Testis (tissue), 3 donors: ENCODE results near the gene XRN2. TPM values are rescaled to one million over a fixed set of nuclear protein-coding genes. Genes with fewer than 3 reads are reported as not detected.
A peak's percentile ranks its signal among the peaks of the same experiment; 100 is the strongest.

Source experiments
- DNase-seq: peaks from one replicate; pipeline ENCODE4 v3.0.0-alpha.2; 2019
- H3K27ac ChIP-seq, 2 donors: fragments of 200-600 bp; sonication (generic); one replicate each; pipeline ENCODE4 v1.5.1; 2019
- H3K27me3 ChIP-seq: fragments of 200-600 bp; sonication (generic); one replicate; pipeline ENCODE4 v1.5.1; 2019
- H3K36me3 ChIP-seq: fragments of 200-600 bp; sonication (generic); one replicate; pipeline ENCODE4 v1.5.1; 2017; ENCODE audit warnings: low read depth; ENCODE audit errors: missing control alignments
- H3K4me1 ChIP-seq: fragments of 200-600 bp; sonication (generic); one replicate; pipeline ENCODE4 v1.5.1; 2019
- H3K4me3 ChIP-seq, 2 donors: fragments of 200-600 bp; sonication (generic); one replicate each; pipeline ENCODE4 v1.5.1; 2017 to 2019
- H3K9me3 ChIP-seq: fragments of 200-600 bp; sonication (generic); one replicate; pipeline ENCODE4 v1.5.1; 2017
- CTCF ChIP-seq, 3 experiments: fragments of 450-650 bp in 2 of 3; fragments of 200-600 bp in 1 of 3; sonication (generic) in 1 of 3; IDR thresholded peaks; one replicate each; pipeline ENCODE4 v1.5.1; 2016 to 2019; ENCODE audit warnings: antibody characterized with exemption in 3 of 3, mild to moderate bottlenecking in 2 of 3, moderate library complexity in 1 of 3
- POLR2A ChIP-seq: fragments of 450-650 bp; IDR thresholded peaks from one replicate; pipeline ENCODE4 v1.6.1; 2017; ENCODE audit warnings: antibody characterized with exemption, mild to moderate bottlenecking, moderate library complexity
- WGBS, 2 donors: methylation state at CpG; one replicate each; pipeline ENCODE4 v1.1.5; 2018; 5-methylcytosine and 5-hydroxymethylcytosine counted together
- intact Hi-C: fragments of 100-400 bp; cut with DNase I; formaldehyde crosslinking; loops from one replicate; pipeline ENCODE4 v1.15.1; 2023; ENCODE audit warnings: low total_unique reads
- polyA plus RNA-seq: library from polyadenylated mRNA; stranded (reverse); fragments of 350-450 nt; fragmentation: Illumina TruSeq; extraction: RNeasy Lipid Tissue Mini Kit (QIAGEN cat#74804); gene quantifications from one replicate; pipeline ENCODE4 v1.2.3, GENCODE V29; 2014; ENCODE audit warnings: low read depth, low replicate concordance; ENCODE audit not compliant: insufficient read depth
- total RNA-seq, 2 donors: library from RNA; depleted of rRNA; stranded (reverse); fragments of >200 nt; gene quantifications; one replicate each; pipeline ENCODE4 v1.2.3, GENCODE V29; 2016

The XRN2 gene
- total and polyA plus RNA-seq, 3 donors from 2014 or later = 55.4 to 64.5 (median 59.7) TPM

DNA sequence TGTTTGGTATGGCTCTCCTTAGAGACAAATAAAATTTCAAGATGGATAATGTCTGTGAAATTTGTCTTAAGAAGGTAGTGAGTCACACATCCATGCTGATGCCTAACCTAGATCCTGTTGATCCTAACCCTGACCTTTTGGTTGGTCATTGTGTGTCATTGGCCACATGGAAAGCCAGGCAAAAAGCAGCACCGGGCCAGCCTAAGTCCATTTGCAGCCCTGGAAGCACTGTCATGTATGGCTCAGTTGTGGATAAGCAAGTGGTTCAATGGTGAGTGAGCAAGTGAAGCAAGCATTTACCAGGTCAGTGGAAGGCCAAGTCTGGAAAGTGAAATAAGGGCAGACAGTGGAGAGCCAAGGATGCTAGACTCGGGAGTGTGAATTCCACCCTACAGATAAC is 12.1 kb upstream of the XRN2 start:
- H3K4me3 ChIP-seq = no peak overlapping the region
- no peaks in the 10 kb centered on the region for H3K36me3 ChIP-seq
- intact Hi-C loops = no loop called here
- TF ChIP-seq POLR2A (no peak), CTCF (IDR thresholded peaks at IDR 0.05) (no peak)
- no peaks in the 10 kb centered on the region for H3K9me3 ChIP-seq
- WGBS, 2 donors = 72 to 79% methylated on average over 2 of the region's 2 CpGs
- no peaks in the 10 kb centered on the region for H3K27me3 ChIP-seq
- DNase-seq = no peak
- H3K4me1 ChIP-seq = no peaks in the 10 kb centered on the region
- H3K27ac ChIP-seq = no peak overlapping the region

DNA sequence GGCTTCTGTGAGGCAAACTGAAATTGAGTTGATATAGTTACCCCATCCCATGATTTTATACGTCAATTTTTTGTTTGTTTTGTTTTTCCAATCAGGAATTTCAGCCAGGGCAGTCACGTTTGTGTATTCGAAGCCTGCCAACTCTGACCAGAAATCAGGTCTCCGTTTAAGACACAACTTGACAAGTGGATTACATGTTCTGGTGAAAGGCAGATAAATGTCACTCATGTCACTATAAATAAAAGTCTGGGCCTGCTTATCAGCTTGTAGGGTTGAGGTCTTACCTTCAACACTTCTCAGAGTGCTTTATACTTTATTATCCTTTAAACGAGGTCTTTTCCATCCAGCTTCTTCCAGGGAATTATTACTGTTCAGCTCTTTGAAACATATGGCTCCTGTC is 8.4 kb upstream of the XRN2 start:
- H3K9me3 ChIP-seq = no peaks in the 10 kb centered on the region
- 65 to 74% methylated on average over 5 of the region's 5 CpGs for WGBS, 2 donors
- no peaks in the 10 kb centered on the region for H3K27me3 ChIP-seq
- no peak for DNase-seq
- no peaks in the 10 kb centered on the region for H3K36me3 ChIP-seq
- no peak overlapping the region for H3K4me3 ChIP-seq
- H3K27ac ChIP-seq = no peak overlapping the region
- no peak for TF ChIP-seq CTCF (IDR thresholded peaks at IDR 0.05)
- H3K4me1 ChIP-seq = no peaks in the 10 kb centered on the region
- intact Hi-C loops = no loop called here

DNA sequence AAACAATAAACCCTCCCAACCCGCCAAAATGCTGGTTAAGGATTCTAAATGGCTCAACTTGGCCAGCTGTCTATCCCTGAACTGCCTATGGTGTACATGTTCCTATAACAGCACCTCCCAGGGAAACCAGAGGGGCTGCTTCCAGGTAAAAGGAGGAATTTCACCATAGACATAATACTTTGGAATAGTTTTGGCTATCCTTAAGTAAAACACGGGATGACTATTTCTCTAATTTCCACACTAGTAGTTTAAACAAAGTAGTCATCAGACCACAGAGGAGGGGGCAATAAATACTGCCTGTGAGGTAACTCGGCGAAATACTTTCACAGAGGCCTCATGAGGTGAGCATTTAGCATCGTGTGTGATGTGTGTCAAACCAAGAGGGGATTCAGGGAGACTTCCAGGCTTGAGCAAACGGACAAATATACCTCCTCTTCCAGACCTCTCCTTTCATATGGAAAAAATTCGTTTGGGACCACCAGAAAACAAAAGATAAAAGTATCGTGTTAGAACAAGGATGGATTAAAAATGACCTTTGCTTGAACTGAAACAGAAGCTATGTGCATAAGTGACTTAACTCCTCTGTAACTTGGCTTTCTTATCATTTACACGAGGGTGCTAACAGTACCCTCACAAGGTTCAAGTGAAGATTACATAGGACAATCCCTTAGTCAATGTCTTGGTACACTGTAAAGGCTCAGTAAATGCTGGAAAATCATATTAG is 1.0 kb upstream of the XRN2 start:
- peak overlapping the region; percentile 98 to 100 for H3K4me3 ChIP-seq
- H3K9me3 ChIP-seq = no peaks in the 10 kb centered on the region
- no peak for TF ChIP-seq CTCF (IDR thresholded peaks at IDR 0.05)
- no peak for TF ChIP-seq POLR2A
- intact Hi-C loops = no loop called here
- no peaks in the 10 kb centered on the region for H3K27me3 ChIP-seq
- no peaks in the 10 kb centered on the region for H3K36me3 ChIP-seq
- H3K4me1 ChIP-seq = peaks cover 6% of the 10 kb centered on the region
- no peak for DNase-seq
- peak overlapping the region; percentile 94 to 96 for H3K27ac ChIP-seq
- 34 to 35% methylated on average over 9 of the region's 9 CpGs for WGBS, 2 donors

- DNase-seq = no peak
- intact Hi-C loops = no loop called here
- H3K9me3 ChIP-seq = no peaks in the 10 kb centered on the region
- H3K4me1 ChIP-seq = peaks cover 6% of the 10 kb centered on the region
- peak overlapping the region; percentile 94 to 96 for H3K27ac ChIP-seq
- H3K27me3 ChIP-seq = no peaks in the 10 kb centered on the region
- no peaks in the 10 kb centered on the region for H3K36me3 ChIP-seq
- TF ChIP-seq POLR2A (no peak), CTCF (IDR thresholded peaks at IDR 0.05) (no peak)
- peak overlapping the region; percentile 98 to 100 for H3K4me3 ChIP-seq
- WGBS, 2 donors = 3 to 5% methylated on average over 10 to 12 of the region's 12 CpGs
Observed at GRCh38 chr20:21302664-21303060, 469 bp upstream of the XRN2 start.
